NCI-H82 (cell line): ENCODE measurements around the gene CLEC18C.
"Not testable (repeated sequence)": the region's sequence is repeated elsewhere in the genome, so short reads cannot be mapped to it uniquely, and the experiment has no call there.

Experiments used
- DNase-seq: peaks from one replicate; lab custom pipeline; 2025; lab: John Stamatoyannopoulos, UW

The CLEC18C gene

DNA sequence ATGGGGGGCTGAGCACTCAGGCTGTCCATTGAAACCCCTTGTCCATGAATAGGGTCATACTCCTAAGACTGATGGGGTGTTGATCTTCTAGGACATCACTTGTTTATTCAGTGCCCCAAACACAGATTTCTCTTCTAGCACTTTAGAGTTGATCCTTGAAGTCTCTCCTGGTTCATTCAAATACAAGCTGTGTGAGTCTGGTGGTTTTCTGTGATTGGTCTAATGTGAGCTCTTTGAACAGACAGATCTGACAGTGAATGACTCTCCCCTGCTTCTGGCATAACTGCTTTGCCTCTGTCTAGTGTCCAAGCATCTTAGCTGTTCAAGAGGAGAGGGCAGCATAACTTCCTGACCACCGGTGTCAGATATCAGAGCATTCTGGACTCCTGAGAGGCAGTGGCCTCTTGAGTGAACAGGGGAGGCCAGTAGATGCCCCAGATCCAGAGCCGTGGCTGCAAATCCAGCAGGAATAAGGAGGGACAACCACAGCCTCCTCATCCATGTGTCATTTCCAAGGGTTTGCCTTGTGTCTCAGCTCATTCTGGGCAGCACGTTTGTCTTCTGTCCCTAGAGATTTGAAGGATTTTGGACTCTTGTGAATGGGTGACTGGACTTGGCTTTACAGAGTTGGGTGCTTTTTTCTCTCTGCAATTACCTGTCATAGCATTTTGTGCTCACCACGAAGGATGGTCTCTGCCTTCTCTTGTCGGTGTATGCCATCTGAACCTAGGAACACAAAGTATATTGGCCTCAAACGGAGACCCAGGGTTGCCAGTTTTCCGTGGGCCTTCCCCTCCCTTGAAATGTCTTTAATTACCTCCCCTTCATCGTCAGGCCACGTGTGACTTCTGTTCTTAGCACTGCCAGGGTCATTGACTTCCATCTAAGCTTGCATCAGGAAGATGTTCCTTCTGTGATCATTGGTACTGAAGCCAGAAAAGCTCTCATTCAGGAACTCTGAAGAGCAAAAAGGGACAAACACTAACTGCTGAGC, 13.9 kb upstream of the CLEC18C start:
- DNase-seq = no peak

DNA sequence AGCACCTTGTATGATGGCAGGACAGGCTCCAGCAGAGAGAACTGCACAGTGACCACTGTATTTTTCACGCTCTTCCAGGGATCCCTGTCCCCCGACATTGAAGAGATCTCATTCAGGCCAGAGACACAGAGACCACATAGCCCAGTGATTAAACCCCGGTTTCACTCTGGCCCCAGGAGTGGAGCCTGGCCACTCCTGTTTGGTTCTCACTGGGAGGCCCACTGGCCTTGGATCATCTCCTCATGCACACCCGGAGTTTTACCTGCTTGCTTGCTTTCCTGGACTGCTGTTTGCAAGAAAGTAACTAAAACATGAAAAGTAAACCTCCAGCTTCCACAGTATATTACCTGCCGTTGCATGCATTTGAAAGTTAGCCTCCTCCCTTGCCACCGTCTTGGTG, 13.2 kb upstream of the CLEC18C start:
- DNase-seq = no peak

DNA sequence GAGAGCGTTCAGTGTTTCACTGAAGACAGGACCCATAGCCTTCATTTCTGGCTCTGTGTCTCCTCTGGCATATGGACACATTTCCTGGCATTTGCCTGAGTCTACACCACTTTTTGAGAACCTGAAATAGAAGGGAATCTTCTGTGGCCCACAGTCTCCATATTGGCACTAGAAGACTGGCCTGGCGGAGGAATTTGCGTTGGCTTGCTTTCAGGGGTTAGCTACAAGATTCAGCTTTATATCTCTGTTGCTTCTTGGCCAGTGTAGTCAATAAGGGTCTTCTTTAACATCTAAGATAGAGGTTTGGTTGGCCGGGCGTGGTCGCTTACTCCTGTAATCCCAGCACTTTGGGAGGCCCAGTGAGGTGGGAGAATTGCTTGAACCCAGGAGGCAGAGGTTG, 12.8 kb upstream of the CLEC18C start:
- DNase-seq = no peak

DNA sequence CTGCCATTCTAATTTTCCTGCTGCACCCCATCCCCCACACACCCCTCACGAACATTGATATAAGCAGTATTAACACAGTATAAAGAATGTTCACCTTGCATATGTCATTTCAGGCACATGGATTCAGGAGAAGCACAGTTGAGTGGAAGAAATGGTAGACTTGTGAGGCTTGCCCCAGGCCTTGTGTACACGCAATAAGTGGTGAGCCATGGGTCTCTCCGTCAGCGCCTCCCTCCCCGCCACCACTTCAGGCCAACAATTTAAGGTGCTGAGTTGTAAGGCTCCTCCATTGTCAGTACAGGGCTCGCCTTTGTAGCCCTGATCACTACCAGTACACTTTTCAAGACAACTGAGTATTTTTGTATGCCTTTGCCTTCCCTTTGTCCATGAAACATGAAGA, 12.2 kb upstream of the CLEC18C start:
- no peak for DNase-seq

- no peak for DNase-seq
Measured at GRCh38 chr16:70162041-70162451, 11.5 kb upstream of the CLEC18C start.

DNA sequence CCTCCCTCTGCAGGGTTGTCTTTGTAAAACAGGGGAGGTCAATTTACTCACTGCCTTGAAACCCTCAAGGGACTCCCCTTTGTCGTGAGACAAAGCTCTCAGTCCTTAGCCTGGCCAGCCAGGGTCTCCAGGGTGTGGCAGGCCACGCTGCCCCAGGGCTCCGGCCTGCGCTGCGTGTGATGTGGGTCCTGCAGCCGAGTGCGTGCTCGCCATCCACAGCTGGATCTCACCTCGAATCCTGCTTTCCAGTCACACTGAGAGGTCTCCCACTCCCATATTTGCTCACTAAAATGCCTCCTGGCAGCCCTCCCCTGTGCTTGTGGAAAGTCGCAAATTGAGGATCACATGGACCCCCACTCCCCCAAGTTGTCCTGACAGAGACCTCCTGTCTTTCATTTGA, 10.0 kb upstream of the CLEC18C start:
- no peak for DNase-seq

GRCh38 chr16:70166688-70167087, 6.9 kb upstream of the CLEC18C start:
- DNase-seq = not testable (repeated sequence)

GRCh38 chr16:70173916-70174315, 329 bp downstream of the CLEC18C start:
- not testable (repeated sequence) for DNase-seq

GRCh38 chr16:70174387-70174932, 873 bp downstream of the CLEC18C start:
- DNase-seq = not testable (repeated sequence)

- DNase-seq = not testable (repeated sequence)
Measured at GRCh38 chr16:70187858-70188607, 14.4 kb downstream of the CLEC18C start.

GRCh38 chr16:70188608-70188915, 15.0 kb downstream of the CLEC18C start:
- not testable (repeated sequence) for DNase-seq

- not testable (repeated sequence) for DNase-seq
Measured at GRCh38 chr16:70190574-70190973, 17.0 kb downstream of the CLEC18C start.

GRCh38 chr16:70196683-70197300, 23.2 kb downstream of the CLEC18C start:
- not testable (repeated sequence) for DNase-seq

DNA sequence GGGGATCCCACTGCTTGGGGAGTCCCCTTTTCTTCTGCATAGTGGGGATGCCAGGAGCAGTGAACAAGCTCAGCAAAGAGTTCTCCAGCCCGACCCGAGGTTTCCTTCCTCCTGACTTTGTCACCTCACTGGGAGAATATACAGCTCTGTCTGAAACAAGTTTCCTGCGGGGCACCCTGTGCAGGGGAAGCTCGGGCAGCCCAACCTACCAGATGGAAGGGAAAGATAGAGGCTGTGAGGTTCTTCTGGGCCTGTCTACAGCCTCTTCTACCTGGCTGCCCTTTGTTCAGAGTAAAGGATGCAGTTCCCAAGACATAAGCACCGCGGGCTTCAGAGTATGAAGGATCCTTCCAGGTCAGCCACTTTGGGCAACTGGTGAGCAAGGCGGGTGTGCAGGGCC, 24.0 kb downstream of the CLEC18C start:
- DNase-seq = not testable (repeated sequence)

DNA sequence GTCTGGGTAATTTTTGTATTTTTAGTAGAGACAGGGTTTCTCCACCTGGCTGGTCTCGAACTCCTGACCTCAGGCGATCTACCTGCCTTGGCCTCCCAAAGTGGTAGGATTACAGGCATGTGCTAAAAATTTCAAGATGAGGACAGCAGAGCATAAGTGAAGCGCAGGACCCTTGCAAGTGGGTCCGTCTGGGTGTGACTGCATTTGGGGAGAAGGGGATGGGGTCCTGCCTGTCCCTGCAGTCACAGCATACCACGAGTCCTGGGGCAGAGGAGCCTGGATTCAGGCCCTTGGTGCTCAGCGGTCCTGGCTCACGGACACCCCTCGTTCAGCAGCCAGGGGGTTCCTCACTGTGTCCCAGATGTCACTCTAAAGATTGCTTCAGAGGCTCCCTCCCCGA, 24.6 kb downstream of the CLEC18C start:
- not testable (repeated sequence) for DNase-seq

DNA sequence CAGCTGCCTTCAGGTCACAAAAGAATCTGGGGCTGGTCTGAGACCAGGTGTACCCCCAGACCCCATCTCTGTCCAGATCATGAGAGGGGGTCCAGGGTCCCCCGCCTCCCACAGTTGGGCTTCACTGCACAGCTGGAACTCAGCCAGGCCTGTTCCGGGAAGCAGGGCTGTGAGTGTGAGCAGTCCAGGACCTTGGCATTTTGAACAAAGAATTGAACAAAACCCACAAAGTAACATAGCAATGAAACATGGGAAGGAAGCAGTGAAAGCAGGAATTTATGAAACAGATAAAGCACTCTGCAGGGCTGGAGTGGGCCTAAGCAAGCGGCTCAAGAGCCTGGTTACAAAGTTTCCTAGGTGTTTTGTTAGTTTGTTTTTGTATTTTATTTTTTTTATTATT, 25.1 kb downstream of the CLEC18C start:
- DNase-seq = not testable (repeated sequence)

GRCh38 chr16:70199170-70199569, 25.6 kb downstream of the CLEC18C start:
- not testable (repeated sequence) for DNase-seq

DNA sequence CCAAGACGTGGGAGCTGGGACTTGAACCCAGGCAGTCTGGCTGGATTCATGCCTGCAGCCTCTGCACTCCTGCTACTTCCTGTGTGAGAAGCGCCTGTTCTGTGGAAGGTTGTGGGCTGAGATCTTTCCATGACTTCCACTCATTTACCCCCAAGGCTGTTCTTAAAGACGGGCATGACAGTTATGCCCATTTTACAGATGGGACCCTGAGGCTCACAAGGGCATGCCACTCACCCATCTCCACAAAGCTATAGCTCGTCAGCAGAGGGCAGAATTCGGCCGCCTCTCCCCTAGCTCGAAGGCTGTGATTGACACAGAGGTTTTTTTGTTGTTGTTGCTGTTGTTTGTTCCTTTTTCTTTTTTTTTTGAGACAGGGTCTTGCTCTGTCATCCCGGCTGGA, 26.5 kb downstream of the CLEC18C start:
- DNase-seq = not testable (repeated sequence)

- DNase-seq = not testable (repeated sequence)
Measured at GRCh38 chr16:70203508-70203907, 29.9 kb downstream of the CLEC18C start.

- DNase-seq = not testable (repeated sequence)
Measured at GRCh38 chr16:70204010-70204409, 30.4 kb downstream of the CLEC18C start.

- DNase-seq = not testable (repeated sequence)
Measured at GRCh38 chr16:70204668-70205405, 31.2 kb downstream of the CLEC18C start.
